ENCODE data around the gene TRNAU1AP. TPM values are rescaled to one million over a fixed set of nuclear protein-coding genes. Genes with fewer than 3 reads are reported as not detected.
"Not testable (repeated sequence)": the region's sequence is repeated elsewhere in the genome, so short reads cannot be mapped to it uniquely, and the experiment has no call there.

Gene TRNAU1AP
- total RNA-seq, 1 experiment from 2014 or later: 43.0 TPM

GRCh38 chr1:28521502-28522164, 31.3 kb upstream of the TRNAU1AP start:
- BruUV-seq (replicated peaks): no TSS peak
- CTCF ChIA-PET: interaction anchor here (0.7 kb wide), 1 partner anchor 356 kb away, joined by 11 read pairs; no protein-coding TSS in a partner anchor
- peaks cover 35% of the 10 kb centered on the region for H3F3A ChIP-seq (ENCODE audit: insufficient read depth, low read depth)
- peaks cover 74% of the 10 kb centered on the region for H3K79me2 ChIP-seq (ENCODE audit: low read depth)
- no peaks in the 10 kb centered on the region for H4K20me1 ChIP-seq (ENCODE audit: insufficient read depth)
- H3K4me3 ChIP-seq: no peak overlapping the region
- intact Hi-C loops (cut with micrococcal nuclease; ENCODE audit: unreplicated experiment): no loop called here
- no peaks in the 10 kb centered on the region for H3K27me3 ChIP-seq (ENCODE audit: insufficient read depth, low read depth)
- no peaks in the 10 kb centered on the region for H3K9me2 ChIP-seq (ENCODE audit: insufficient read depth)
- H3K4me1 ChIP-seq (replicated peaks; ENCODE audit: insufficient read depth): peaks cover 45% of the 10 kb centered on the region
- no peak for DNase-seq
- POLR2A ChIA-PET (ENCODE audit: unreplicated experiment): no interaction called here
- no peaks in the 10 kb centered on the region for H3K36me3 ChIP-seq (ENCODE audit: low read depth)
- H2AFZ ChIP-seq: no peak overlapping the region
- no peaks in the 10 kb centered on the region for H3K9me3 ChIP-seq (ENCODE audit: insufficient read depth, low read depth)
- TF ChIP-seq EZH2 (IDR thresholded peaks at IDR 0.05; ENCODE audit: low read depth) (no peak), CTCF (conservative IDR thresholded peaks at IDR 0.05) (no peak)
- 0 out of 2 replicates have a peak overlapping the region, but pooled peaks have one; percentile 19 for H3K4me2 ChIP-seq
- H3K27ac ChIP-seq: peak overlapping the region; percentile 41

- H2AFZ ChIP-seq; H3K36me3 ChIP-seq (ENCODE audit: low read depth); DNase-seq; intact Hi-C loops (cut with micrococcal nuclease; ENCODE audit: unreplicated experiment); BruUV-seq (replicated peaks); CTCF ChIA-PET; H4K20me1 ChIP-seq (ENCODE audit: insufficient read depth); H3K9me2 ChIP-seq (ENCODE audit: insufficient read depth); H3K27me3 ChIP-seq (ENCODE audit: insufficient read depth, low read depth); H3K4me3 ChIP-seq; H3K4me2 ChIP-seq; POLR2A ChIA-PET (ENCODE audit: unreplicated experiment); H3K9me3 ChIP-seq (ENCODE audit: insufficient read depth, low read depth): not testable (repeated sequence)
- Histone ChIP-seq H3K79me2 (ENCODE audit: low read depth) (peaks cover 79% of the 10 kb centered on the region), H3K4me1 (replicated peaks; ENCODE audit: insufficient read depth) (peaks cover 51% of the 10 kb centered on the region), H3F3A (ENCODE audit: insufficient read depth, low read depth) (peaks cover 30% of the 10 kb centered on the region), H3K27ac (0 out of 2 replicates have a peak overlapping the region, but pooled peaks have one; percentile 41)
These were observed 30.3 kb upstream of the TRNAU1AP start for GRCh38 chr1:28522537-28522936.

- peak overlapping the region; percentile 98 for H3K27ac ChIP-seq
- peaks cover 34% of the 10 kb centered on the region for H3F3A ChIP-seq (ENCODE audit: insufficient read depth, low read depth)
- intact Hi-C loops (cut with micrococcal nuclease; ENCODE audit: unreplicated experiment); DNase-seq; CTCF ChIA-PET; H4K20me1 ChIP-seq (ENCODE audit: insufficient read depth); H2AFZ ChIP-seq; H3K9me3 ChIP-seq (ENCODE audit: insufficient read depth, low read depth); H3K27me3 ChIP-seq (ENCODE audit: insufficient read depth, low read depth); BruUV-seq (replicated peaks); H3K36me3 ChIP-seq (ENCODE audit: low read depth); H3K4me3 ChIP-seq; H3K9me2 ChIP-seq (ENCODE audit: insufficient read depth): not testable (repeated sequence)
- peaks cover 87% of the 10 kb centered on the region for H3K79me2 ChIP-seq (ENCODE audit: low read depth)
- POLR2A ChIA-PET (ENCODE audit: unreplicated experiment): interaction anchor here (0.6 to 0.7 kb wide), 3 partner anchors 67 to 159 kb away, joined by 3 to 6 read pairs (median 4); no protein-coding TSS in a partner anchor
- H3K4me1 ChIP-seq (replicated peaks; ENCODE audit: insufficient read depth): peaks cover 47% of the 10 kb centered on the region
- peak overlapping the region; percentile 66 for H3K4me2 ChIP-seq
These were observed 27.8 kb upstream of the TRNAU1AP start for GRCh38 chr1:28525002-28525642.

GRCh38 chr1:28526886-28527285, 26.0 kb upstream of the TRNAU1AP start:
- BruUV-seq (replicated peaks): no TSS peak
- Histone ChIP-seq H3K4me3 (peak overlapping the region; percentile 19; the same call in 1 of the 2 replicates), H3K27ac (peak overlapping the region; percentile 98), H3K36me3 (ENCODE audit: low read depth) (no peaks in the 10 kb centered on the region), H3K4me1 (replicated peaks; ENCODE audit: insufficient read depth) (peaks cover 42% of the 10 kb centered on the region), H3K9me2 (ENCODE audit: insufficient read depth) (no peaks in the 10 kb centered on the region), H4K20me1 (ENCODE audit: insufficient read depth) (no peaks in the 10 kb centered on the region), H3K9me3 (ENCODE audit: insufficient read depth, low read depth) (no peaks in the 10 kb centered on the region), H3K27me3 (ENCODE audit: insufficient read depth, low read depth) (no peaks in the 10 kb centered on the region), H3K79me2 (ENCODE audit: low read depth) (peaks cover 73% of the 10 kb centered on the region), H2AFZ (no peak overlapping the region), H3F3A (ENCODE audit: insufficient read depth, low read depth) (peaks cover 31% of the 10 kb centered on the region), H3K4me2 (peak overlapping the region; percentile 71)
- CTCF ChIA-PET: no interaction called here
- intact Hi-C loops (cut with micrococcal nuclease; ENCODE audit: unreplicated experiment): loop anchor here (1.0 to 2.0 kb wide), 3 partner anchors 8 to 54 kb away; partner anchors contain the start of gene TRNAU1AP
- TF ChIP-seq CTCF (conservative IDR thresholded peaks at IDR 0.05): no peak
- TF ChIP-seq EZH2 (IDR thresholded peaks at IDR 0.05; ENCODE audit: low read depth): no peak
- DNase-seq: peak; percentile 92 to 97
- POLR2A ChIA-PET (ENCODE audit: unreplicated experiment): no interaction called here

All from PC-9 (cell line).